GM19395 (cell line): ENCODE results near the gene AGPAT4.
A peak's percentile ranks its signal among the peaks of the same experiment; 100 is the strongest.

Experiments
- ATAC-seq: cut with Tn5 transposase; IDR thresholded peaks from one replicate; pipeline ENCODE4 v1.9.1; 2021; ENCODE audit warnings: mild to moderate bottlenecking, moderate library complexity; ENCODE audit not compliant: unreplicated experiment

Gene AGPAT4

DNA sequence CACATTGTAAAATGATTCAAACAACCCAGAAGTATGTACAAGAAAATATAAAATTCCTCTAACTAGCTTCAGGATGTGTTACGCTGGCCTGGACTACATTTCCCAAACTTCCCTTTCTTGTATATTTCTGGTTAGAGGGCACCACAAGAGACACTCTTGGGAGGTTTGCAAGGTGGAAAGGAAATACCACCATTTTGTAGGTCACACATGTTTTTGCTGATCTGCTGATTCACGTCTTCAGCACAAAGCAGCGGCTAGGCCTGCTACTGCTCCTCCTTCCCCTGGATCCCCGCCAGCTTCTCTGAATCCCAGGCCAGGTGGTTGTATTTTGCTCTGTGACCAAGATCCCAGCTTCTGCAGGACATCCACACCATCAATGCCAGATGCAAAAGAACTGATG is 104.2 kb downstream of the AGPAT4 start:
- ATAC-seq: peak; percentile 1

DNA sequence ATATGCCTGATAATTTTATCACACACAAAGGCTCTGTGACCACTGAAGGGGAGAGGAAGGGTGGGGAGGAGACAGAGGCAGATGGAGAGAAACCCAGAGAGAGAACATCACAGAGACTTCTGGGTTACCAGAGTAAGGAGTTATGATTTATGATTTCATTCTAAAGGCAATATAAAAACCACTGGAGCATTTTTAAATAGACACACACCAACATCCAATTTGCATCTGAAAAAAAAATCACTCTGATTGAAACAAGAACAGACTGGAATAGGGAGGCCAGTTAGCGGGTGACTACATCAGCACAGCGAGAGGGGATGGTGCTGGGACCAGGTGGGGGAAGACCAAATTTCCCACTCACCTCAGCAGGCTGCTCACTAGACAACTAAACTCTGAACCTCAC is 104.8 kb downstream of the AGPAT4 start:
- no peak for ATAC-seq

DNA sequence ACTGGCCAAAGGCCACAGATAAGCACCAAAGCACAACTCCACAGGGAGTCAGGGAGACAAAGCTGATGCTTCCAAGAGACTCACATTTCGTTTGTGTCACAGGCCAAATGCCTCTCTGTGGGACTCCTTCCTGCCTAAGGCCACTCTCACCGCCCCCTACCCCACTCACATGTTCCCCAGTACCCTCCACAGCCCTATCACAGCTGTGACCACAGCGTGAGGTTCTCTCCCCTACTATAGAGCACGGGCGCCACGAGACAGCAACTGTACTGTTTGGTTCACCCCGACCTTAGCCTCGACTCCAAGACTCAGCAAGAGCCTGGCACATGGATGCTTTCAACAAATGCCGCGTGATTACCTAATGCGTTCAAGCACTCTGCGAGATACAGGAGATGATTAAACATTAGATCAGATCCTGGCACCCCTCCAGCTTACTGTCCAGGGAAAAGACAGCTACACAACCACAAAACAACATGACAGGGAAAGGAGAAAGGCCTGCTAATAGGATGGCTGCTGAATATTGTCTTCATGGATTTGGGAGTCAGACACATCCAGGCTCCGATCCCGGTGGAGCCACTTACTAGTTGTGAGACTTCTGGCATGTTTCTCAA is 105.5 kb downstream of the AGPAT4 start:
- no peak for ATAC-seq

- ATAC-seq: no peak
These were observed 107.2 kb downstream of the AGPAT4 start for GRCh38 chr6:161166677-161167076.

GRCh38 chr6:161166176-161166575 is 107.7 kb downstream of the AGPAT4 start:
- no peak for ATAC-seq

DNA sequence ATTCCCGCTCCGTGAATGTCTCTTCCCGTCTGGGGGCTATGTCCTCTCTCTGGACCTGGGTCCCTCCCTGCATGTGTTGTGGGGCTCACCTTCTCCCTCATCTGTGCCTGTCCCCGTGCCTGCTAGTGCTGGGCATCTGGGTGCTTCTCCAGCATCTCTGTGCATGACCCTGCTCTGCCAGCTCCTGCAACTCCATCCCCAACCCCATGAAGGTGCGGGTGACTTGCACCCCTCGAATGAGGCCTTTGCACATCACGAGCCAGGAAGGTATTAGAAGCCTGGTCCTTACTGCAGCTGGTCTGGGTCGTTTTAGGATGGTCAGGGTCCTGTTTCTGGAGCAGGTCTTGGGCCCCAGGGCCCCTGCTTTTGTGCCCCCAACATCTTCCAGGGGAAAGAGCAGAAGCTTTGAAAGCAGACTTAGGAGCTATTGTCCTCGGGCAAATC is 109.7 kb downstream of the AGPAT4 start:
- ATAC-seq: no peak

GRCh38 chr6:161163466-161164181 is 110.2 kb downstream of the AGPAT4 start:
- no peak for ATAC-seq

DNA sequence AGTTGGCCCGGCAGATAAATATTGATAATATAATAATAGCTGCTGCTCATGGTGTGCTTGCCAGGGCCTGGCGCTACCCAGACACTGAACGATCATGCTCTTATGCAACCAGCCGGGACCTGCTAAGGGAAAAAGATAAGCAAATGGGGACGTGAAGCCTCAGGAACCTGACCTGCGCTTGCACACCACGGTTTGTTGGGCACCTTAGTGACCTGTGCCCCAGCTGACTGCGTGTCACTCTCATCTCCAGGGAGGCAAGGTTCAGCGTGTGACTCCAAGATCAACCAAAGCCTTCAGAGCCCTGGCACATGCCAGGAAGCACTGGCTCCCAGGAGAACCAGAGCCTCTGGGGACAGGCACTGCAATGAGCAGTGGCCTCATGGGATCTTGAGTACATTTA is 111.1 kb downstream of the AGPAT4 start:
- no peak for ATAC-seq

- ATAC-seq: no peak
These were observed 111.8 kb downstream of the AGPAT4 start for GRCh38 chr6:161161889-161162624.

DNA sequence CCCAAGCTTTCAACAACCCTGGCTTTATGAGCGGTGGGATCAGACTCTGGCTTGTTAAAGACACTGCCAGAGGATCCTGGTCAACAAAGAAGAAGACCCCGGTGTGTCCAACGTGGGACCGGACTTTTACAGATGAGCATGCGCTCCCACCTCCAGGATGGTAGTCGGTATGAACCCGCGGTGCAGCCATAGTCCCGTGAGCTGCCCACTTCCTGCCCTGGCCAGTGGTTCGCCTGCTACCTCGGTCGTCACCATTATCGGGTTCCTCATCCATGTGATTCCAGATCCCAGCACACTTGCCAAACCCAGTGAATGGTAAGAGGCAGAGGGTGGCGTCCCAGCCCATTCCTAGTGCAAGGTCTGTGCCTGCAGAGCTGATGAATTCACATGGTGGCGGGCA is 112.7 kb downstream of the AGPAT4 start:
- ATAC-seq: no peak

GRCh38 chr6:161154796-161155335 is 119.0 kb downstream of the AGPAT4 start:
- no peak for ATAC-seq

GRCh38 chr6:161153725-161154124 is 120.1 kb downstream of the AGPAT4 start:
- ATAC-seq: no peak

DNA sequence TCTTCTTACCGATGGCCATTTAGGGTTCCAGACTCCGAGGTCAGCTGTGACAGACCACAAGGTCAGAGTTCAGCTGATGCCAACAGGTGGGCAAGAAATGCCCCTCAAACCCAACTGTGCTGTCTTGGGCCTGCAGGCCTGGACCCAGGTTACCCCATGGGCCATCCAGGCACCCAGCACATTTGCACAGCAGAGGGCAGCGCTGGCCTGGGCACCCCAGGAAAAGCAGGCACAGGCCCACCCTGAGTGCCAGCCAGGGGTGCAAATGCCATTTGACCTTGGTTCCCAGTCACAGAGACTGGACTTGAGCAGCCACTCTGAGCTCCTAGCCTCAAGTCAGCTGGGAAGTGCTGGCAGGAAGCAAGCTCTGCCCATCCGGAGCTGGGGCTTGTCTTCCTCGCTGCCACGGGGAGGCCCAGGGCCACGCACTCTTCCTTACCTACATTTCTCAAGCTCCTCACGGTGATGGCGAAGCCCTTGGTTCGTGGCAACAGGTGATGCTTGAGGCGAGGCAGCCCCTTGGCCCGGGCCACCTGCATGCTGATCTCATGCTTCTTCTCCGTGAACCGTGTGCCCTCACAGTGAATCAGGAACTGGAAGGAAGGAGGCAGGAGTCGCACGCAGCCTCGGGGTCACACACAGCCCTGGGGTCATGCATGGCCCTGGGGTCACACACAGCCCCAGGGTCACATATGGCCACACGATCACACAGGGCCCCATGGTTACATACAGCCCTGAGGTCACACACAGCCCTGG is 120.8 kb downstream of the AGPAT4 start:
- no peak for ATAC-seq

DNA sequence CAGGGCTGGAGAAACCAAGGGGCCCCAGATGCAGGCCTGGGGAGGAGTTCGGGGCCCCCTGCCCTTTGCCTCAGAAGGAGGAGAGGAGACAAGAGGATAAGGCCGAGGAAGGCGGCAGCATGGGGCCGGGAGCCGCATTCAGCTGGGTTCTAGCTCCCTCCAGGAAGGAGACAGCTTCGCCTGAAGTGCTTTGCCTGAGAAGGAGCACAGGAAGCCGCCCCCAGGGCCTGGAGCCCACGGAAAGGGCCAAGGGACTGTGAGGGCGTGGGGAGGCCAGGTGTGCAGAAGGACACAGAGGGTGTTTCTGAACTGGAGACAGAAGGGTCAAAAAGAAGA is 121.4 kb downstream of the AGPAT4 start:
- ATAC-seq: no peak

DNA sequence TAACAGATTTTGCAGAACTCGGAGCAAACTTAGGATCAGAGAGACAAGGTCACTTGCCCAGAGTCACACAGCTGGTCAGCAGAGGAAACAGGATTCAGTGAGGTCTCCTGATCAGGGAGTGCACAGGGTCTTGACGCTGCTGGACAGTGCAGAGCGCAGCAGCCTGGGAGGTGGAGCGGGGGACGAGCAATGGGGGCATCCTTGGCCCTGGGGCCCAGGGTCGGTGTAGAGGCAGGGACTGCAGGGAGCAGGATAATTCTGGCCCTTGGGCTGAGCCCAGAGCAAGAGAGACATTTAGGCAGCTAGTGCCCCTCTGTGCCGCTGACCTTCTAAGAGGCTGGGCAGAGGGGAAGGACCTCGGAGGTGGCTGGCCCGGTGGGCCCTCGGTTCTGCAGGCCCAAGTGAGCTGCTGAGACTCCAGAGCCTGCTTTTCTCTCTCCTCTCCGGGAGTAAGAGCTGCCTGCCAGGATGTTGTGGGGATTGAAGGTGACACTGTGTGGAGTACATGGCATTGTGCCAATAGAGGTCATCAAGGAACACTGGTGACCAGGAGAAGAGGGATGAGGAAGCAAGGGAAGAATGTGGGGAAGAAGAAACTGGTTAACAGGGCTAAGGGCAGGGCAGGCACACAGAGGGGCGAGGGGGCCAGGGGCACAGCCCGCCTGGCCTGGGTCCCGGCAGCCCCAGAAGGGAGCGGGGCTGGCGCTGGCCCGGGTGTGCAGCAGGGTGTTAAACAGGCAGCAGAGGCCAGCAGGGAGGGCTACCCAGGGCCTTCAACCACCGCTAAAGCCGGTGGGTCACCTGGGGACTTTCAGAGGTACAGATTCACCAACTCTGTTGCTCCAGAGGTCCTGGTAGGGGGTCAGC is 122.0 kb downstream of the AGPAT4 start:
- no peak for ATAC-seq

GRCh38 chr6:161151059-161151645 is 122.7 kb downstream of the AGPAT4 start:
- ATAC-seq: no peak

DNA sequence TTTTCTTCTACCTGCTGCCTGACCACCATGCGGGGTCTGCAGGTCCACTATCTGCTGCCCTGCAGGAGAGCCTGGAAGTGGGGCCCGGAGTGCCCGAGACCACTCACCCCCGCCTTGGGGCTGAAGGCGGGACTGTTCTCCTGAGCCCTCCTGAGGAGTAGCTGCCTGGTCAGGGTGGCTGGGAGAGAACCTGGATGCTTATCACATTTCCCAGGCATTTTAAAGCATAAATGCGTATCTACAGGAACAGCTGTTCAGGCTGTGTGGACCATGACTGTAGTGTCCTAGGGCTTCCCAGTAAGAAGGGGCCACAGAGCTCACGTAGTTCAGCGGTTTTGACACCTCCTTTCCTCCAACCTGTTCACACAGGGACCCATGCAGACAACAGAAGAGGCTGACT is 123.3 kb downstream of the AGPAT4 start:
- no peak for ATAC-seq

DNA sequence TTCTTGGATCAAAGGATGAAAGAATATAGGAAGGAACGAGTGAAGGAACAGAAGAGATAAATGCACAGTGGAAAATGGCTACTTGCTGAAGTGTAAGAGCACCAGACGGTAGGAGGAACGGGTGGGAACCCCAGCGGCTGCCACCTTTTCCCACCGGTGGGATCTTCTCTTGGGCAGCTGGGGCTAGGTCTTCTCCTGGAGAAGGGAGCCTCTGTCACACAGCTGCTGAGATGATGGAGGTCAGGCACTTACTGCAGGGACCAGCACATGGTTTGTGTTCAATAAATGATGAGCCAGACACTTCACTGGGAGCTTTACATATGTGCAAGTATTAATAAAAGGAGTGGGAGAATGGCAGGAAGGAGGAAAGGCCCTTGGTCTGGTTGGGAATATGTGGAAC is 123.7 kb downstream of the AGPAT4 start:
- no peak for ATAC-seq

DNA sequence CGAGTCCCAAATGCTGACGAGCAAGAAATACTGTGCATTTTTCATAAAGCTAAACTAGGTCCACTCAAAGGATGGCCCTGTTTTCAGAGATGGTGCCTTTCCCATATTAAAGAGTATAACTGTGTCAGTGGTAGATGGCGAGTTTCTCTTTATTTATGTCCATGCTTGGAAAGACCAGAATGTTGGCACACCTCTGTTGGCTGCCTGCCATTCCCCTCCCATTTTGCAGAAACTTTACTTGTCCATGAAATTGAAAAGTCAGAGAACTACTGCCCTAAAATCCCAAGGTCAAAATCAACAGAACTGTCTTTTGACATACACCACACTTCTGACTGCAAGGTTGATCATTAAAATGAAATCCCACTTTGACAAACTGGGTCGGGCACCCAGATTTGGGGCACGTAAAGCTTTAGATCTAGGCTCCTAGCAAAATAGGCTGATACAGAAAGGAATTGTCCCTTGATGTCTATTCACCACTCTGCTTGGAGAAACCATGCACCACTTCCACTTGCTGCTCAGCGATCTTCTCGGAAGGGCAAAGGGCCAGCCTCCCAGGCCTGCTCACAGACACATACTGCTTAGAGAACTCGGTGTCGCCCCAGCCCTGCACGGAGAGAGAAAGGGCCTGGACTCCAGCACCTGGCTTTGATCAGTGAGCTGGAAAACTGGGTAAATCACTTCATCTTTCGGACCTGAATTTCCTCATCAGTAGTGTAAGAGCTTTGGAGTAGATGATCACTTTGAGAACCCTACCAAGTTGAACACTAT is 130.0 kb downstream of the AGPAT4 start:
- ATAC-seq: no peak
